ENCODE data around the gene GNAL.

DNA sequence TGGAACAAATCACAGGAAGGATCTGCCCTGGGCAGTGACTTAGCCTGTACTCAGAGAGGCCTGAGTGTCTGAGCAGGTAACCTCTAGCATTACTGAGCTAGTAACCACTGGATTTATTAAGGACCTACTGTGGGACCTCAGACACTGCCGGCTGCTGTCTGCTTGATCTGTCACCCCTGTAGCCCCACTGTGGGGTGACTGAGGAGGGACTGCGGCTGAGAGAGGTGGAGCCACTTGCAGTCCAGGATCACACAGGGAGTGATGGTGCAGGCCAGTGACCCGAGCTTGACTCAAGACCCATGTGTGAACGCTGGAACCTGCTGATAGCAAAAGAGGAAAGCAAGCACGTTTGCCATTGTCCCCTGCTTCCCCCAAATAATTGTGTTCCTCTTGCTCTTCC, 177.7 kb downstream of the GNAL start:
- TF ChIP-seq RARB (CRISPR knock-in tag; IDR thresholded peaks at IDR 0.05) (no peak), CSDC2 (CRISPR knock-in tag; IDR thresholded peaks at IDR 0.05) (no peak), TCF4 (CRISPR knock-in tag; IDR thresholded peaks at IDR 0.05; ENCODE audit: borderline replicate concordance) (no peak), ESRRG (CRISPR knock-in tag; IDR thresholded peaks at IDR 0.05) (no peak), ISL1 (CRISPR knock-in tag; IDR thresholded peaks at IDR 0.05) (no peak), TOX (CRISPR knock-in tag; IDR thresholded peaks at IDR 0.05; ENCODE audit: borderline replicate concordance) (no peak), ZFP3 (CRISPR knock-in tag; IDR thresholded peaks at IDR 0.05) (no peak), ARNTL (CRISPR knock-in tag; IDR thresholded peaks at IDR 0.05; ENCODE audit: borderline replicate concordance, low read depth) (no peak)
- TF ChIP-seq, protein P1, sequence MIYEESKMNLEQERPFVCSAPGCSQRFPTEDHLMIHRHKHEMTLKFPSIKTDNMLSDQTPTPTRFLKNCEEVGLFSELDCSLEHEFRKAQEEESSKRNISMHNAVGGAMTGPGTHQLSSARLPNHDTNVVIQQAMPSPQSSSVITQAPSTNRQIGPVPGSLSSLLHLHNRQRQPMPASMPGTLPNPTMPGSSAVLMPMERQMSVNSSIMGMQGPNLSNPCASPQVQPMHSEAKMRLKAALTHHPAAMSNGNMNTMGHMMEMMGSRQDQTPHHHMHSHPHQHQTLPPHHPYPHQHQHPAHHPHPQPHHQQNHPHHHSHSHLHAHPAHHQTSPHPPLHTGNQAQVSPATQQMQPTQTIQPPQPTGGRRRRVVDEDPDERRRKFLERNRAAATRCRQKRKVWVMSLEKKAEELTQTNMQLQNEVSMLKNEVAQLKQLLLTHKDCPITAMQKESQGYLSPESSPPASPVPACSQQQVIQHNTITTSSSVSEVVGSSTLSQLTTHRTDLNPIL (CRISPR knock-in tag; IDR thresholded peaks at IDR 0.05; ENCODE audit: low read depth), result no peak
